ENCODE data around the gene UNC13C.

UNC13C gene

DNA sequence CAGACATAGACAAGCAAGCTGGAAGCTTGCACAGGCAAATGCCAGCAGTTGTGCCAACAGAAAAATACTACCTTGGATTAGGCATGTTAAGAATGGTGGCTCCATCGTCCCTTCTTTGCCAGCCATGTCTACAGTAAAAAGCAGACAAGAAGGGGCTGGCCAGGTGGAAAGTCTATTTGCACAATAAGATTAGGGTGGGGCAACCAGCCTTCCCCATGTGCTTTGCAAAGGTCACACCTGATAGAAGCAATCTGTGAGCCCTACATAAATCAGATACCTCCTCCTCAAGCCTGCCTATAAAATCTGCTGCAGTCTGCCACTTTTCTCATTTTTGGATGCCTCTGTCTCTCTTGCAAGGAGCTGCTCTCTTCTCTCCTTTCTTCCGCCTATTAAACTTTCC is 662.6 kb downstream of the UNC13C start:
- no peak overlapping the region for H3K4me3 ChIP-seq (ENCODE audit: control insufficient read depth, low read depth, low read length)
- no peak for DNase-seq (ENCODE audit: low read depth)
- TF ChIP-seq, protein P1, sequence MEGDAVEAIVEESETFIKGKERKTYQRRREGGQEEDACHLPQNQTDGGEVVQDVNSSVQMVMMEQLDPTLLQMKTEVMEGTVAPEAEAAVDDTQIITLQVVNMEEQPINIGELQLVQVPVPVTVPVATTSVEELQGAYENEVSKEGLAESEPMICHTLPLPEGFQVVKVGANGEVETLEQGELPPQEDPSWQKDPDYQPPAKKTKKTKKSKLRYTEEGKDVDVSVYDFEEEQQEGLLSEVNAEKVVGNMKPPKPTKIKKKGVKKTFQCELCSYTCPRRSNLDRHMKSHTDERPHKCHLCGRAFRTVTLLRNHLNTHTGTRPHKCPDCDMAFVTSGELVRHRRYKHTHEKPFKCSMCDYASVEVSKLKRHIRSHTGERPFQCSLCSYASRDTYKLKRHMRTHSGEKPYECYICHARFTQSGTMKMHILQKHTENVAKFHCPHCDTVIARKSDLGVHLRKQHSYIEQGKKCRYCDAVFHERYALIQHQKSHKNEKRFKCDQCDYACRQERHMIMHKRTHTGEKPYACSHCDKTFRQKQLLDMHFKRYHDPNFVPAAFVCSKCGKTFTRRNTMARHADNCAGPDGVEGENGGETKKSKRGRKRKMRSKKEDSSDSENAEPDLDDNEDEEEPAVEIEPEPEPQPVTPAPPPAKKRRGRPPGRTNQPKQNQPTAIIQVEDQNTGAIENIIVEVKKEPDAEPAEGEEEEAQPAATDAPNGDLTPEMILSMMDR (IDR thresholded peaks at IDR 0.05; ENCODE audit: control insufficient read depth, insufficient read depth, low read depth, low read length, missing control alignments) = no peak

GRCh38 chr15:54644796-54645195 is 666.6 kb downstream of the UNC13C start:
- TF ChIP-seq, protein P1 (IDR thresholded peaks at IDR 0.05; ENCODE audit: control insufficient read depth, insufficient read depth, low read depth, low read length, missing control alignments) = no peak
- no peak overlapping the region for H3K4me3 ChIP-seq (ENCODE audit: control insufficient read depth, low read depth, low read length)

GRCh38 chr15:54659646-54660045 is 681.4 kb downstream of the UNC13C start:
- TF ChIP-seq, protein P1 (IDR thresholded peaks at IDR 0.05; ENCODE audit: control insufficient read depth, insufficient read depth, low read depth, low read length, missing control alignments) = no peak
- H3K4me3 ChIP-seq (ENCODE audit: control insufficient read depth, low read depth, low read length) = no peak overlapping the region
- no peak for DNase-seq (ENCODE audit: low read depth)

More at GRCh38 chr15:54644796-54645195, 666.6 kb downstream of the UNC13C start:
- DNase-seq (ENCODE audit: low read depth) = no peak

GRCh38 chr15:54660356-54660755 is 682.1 kb downstream of the UNC13C start:
- no peak overlapping the region for H3K4me3 ChIP-seq (ENCODE audit: control insufficient read depth, low read depth, low read length)
- DNase-seq (ENCODE audit: low read depth) = no peak
- TF ChIP-seq, protein P1 (IDR thresholded peaks at IDR 0.05; ENCODE audit: control insufficient read depth, insufficient read depth, low read depth, low read length, missing control alignments) = no peak

DNA sequence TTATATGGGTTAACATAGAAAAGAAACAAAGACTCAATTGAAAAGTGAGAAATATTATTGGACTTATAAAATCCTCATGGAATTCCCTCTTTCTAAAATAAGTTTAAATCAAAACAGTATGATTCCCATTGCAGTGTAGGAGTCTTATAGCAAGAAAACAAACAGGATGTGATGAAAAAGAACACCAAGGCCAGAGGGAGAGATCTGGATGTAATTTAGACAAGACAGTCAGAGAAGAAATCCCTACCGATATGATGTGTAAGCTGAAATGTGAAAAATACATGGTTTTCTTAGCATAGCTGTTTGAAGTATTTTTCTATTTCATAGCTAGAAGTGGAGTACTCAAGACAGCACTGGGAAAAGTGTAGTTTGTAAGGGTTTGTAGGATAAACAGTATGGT is 697.0 kb downstream of the UNC13C start:
- no peak overlapping the region for H3K4me3 ChIP-seq (ENCODE audit: control insufficient read depth, low read depth, low read length)
- TF ChIP-seq, protein P1 (IDR thresholded peaks at IDR 0.05; ENCODE audit: control insufficient read depth, insufficient read depth, low read depth, low read length, missing control alignments) = no peak
- DNase-seq (ENCODE audit: low read depth) = no peak

GRCh38 chr15:54681584-54681983 is 703.3 kb downstream of the UNC13C start:
- TF ChIP-seq, protein P1 (IDR thresholded peaks at IDR 0.05; ENCODE audit: control insufficient read depth, insufficient read depth, low read depth, low read length, missing control alignments) = no peak
- no peak overlapping the region for H3K4me3 ChIP-seq (ENCODE audit: control insufficient read depth, low read depth, low read length)
- no peak for DNase-seq (ENCODE audit: low read depth)
